ENCODE data around the gene PDCD11.
"Not testable (repeated sequence)": the region's sequence is repeated elsewhere in the genome, so short reads cannot be mapped to it uniquely, and the experiment has no call there.

Gene PDCD11

GRCh38 chr10:103416436-103417147 lies 20.2 kb downstream of the PDCD11 start:
- peak in 1 of 2 donors; percentile 25 for DNase-seq (ENCODE audit: low read depth in 2 of 2)

- DNase-seq (ENCODE audit: low read depth in 2 of 2) = not testable (repeated sequence)
These were observed 20.7 kb downstream of the PDCD11 start for GRCh38 chr10:103417148-103417469.

- no peak for DNase-seq (ENCODE audit: low read depth in 2 of 2)
These were observed 21.2 kb downstream of the PDCD11 start for GRCh38 chr10:103417601-103418000.

- no peak for DNase-seq (ENCODE audit: low read depth in 2 of 2)
These were observed 22.7 kb downstream of the PDCD11 start for GRCh38 chr10:103419101-103419500.

GRCh38 chr10:103423748-103424147 lies 27.3 kb downstream of the PDCD11 start:
- no peak for DNase-seq (ENCODE audit: low read depth in 2 of 2)

GRCh38 chr10:103427866-103428265 lies 31.4 kb downstream of the PDCD11 start:
- no peak for DNase-seq (ENCODE audit: low read depth in 2 of 2)

- DNase-seq (ENCODE audit: low read depth in 2 of 2) = no peak
These were observed 32.7 kb downstream of the PDCD11 start for GRCh38 chr10:103428989-103429643.

GRCh38 chr10:103429647-103430046 lies 33.2 kb downstream of the PDCD11 start:
- DNase-seq (ENCODE audit: low read depth in 2 of 2) = no peak

- DNase-seq (ENCODE audit: low read depth in 2 of 2) = no peak
These were observed 35.5 kb downstream of the PDCD11 start for GRCh38 chr10:103431902-103432301.

GRCh38 chr10:103433858-103434257 lies 37.4 kb downstream of the PDCD11 start:
- no peak for DNase-seq (ENCODE audit: low read depth in 2 of 2)

- no peak for DNase-seq (ENCODE audit: low read depth in 2 of 2)
These were observed 43.4 kb downstream of the PDCD11 start for GRCh38 chr10:103439776-103440175.

GRCh38 chr10:103440416-103440815 lies 44.0 kb downstream of the PDCD11 start:
- no peak for DNase-seq (ENCODE audit: low read depth in 2 of 2)

- DNase-seq (ENCODE audit: low read depth in 2 of 2) = no peak
These were observed 44.8 kb downstream of the PDCD11 start for GRCh38 chr10:103441206-103441605.

GRCh38 chr10:103441611-103442010 lies 45.2 kb downstream of the PDCD11 start:
- DNase-seq (ENCODE audit: low read depth in 2 of 2) = no peak

GRCh38 chr10:103442031-103442461 lies 45.6 kb downstream of the PDCD11 start:
- no peak for DNase-seq (ENCODE audit: low read depth in 2 of 2)

- DNase-seq (ENCODE audit: low read depth in 2 of 2) = no peak
These were observed 47.2 kb downstream of the PDCD11 start for GRCh38 chr10:103443475-103444185.

- no peak for DNase-seq (ENCODE audit: low read depth in 2 of 2)
These were observed 48.1 kb downstream of the PDCD11 start for GRCh38 chr10:103444478-103444877.

GRCh38 chr10:103445366-103445765 lies 48.9 kb downstream of the PDCD11 start:
- no peak for DNase-seq (ENCODE audit: low read depth in 2 of 2)

- no peak for DNase-seq (ENCODE audit: low read depth in 2 of 2)
These were observed 49.5 kb downstream of the PDCD11 start for GRCh38 chr10:103445767-103446567.

GRCh38 chr10:103447187-103447586 lies 50.8 kb downstream of the PDCD11 start:
- DNase-seq (ENCODE audit: low read depth in 2 of 2) = no peak

- DNase-seq (ENCODE audit: low read depth in 2 of 2) = no peak
These were observed 52.3 kb downstream of the PDCD11 start for GRCh38 chr10:103448746-103449145.

Measured in activated CD4-positive, alpha-beta T cell treated with anti-CD3 and anti-CD28 coated beads for 24 hours (primary cell).